ENCODE data around the gene HOXD9. TPM values are rescaled to one million over a fixed set of nuclear protein-coding genes. Genes with fewer than 3 reads are reported as not detected.

The HOXD9 gene
- total RNA-seq, 4 donors from 2014 or later = 0.83 to 3.9 (median 2.3) TPM

GRCh38 chr2:176170602-176171305, 48.2 kb downstream of the HOXD9 start:
- H3K27me3 ChIP-seq = peaks cover 51% of the 10 kb centered on the region
- no peaks in the 10 kb centered on the region for H3K9me3 ChIP-seq
- no peaks in the 10 kb centered on the region for H3K36me3 ChIP-seq
- TF ChIP-seq POLR2A (IDR thresholded peaks at IDR 0.05) = no peak
- no peak for TF ChIP-seq CTCF (IDR thresholded peaks at IDR 0.05)
- H3K27ac ChIP-seq = no peak overlapping the region
- H3K4me1 ChIP-seq = peaks cover 7% of the 10 kb centered on the region in 2 donors
- WGBS, 2 donors = 67 to 79% methylated on average over 1 of the region's 1 CpG
- no peak for DNase-seq
- H3K4me3 ChIP-seq (replicated peaks in 1 of 3) = no peak overlapping the region
- intact Hi-C loops (cut with DNase I) = no loop called here

- no peak overlapping the region for H3K27ac ChIP-seq
- peak; percentile 65 to 73 for DNase-seq
- no peaks in the 10 kb centered on the region for H3K36me3 ChIP-seq
- intact Hi-C loops (cut with DNase I) = no loop called here
- H3K9me3 ChIP-seq = no peaks in the 10 kb centered on the region
- TF ChIP-seq POLR2A (IDR thresholded peaks at IDR 0.05) = no peak
- no peak for TF ChIP-seq CTCF (IDR thresholded peaks at IDR 0.05)
- H3K4me3 ChIP-seq (replicated peaks in 1 of 3) = no peak overlapping the region
- WGBS, 2 donors = 16 to 28% methylated on average over 33 to 34 of the region's 51 CpGs
- peaks cover 58% of the 10 kb centered on the region for H3K27me3 ChIP-seq
- peaks cover 7% of the 10 kb centered on the region in 2 donors for H3K4me1 ChIP-seq
Observed at GRCh38 chr2:176171351-176172006, 49.0 kb downstream of the HOXD9 start.

GRCh38 chr2:176172007-176172894, 49.7 kb downstream of the HOXD9 start:
- H3K27ac ChIP-seq = no peak overlapping the region
- no peaks in the 10 kb centered on the region for H3K9me3 ChIP-seq
- DNase-seq = no peak
- H3K4me3 ChIP-seq (replicated peaks in 1 of 3) = no peak overlapping the region
- intact Hi-C loops (cut with DNase I) = no loop called here
- WGBS, 2 donors = 21 to 38% methylated on average over 33 to 38 of the region's 60 CpGs
- H3K4me1 ChIP-seq = peaks cover 7% of the 10 kb centered on the region in 2 donors
- TF ChIP-seq CTCF (IDR thresholded peaks at IDR 0.05) (no peak), POLR2A (IDR thresholded peaks at IDR 0.05) (no peak)
- peaks cover 59% of the 10 kb centered on the region for H3K27me3 ChIP-seq
- no peaks in the 10 kb centered on the region for H3K36me3 ChIP-seq

- 33 to 42% methylated on average over 14 of the region's 14 CpGs for WGBS, 2 donors
- TF ChIP-seq POLR2A (IDR thresholded peaks at IDR 0.05) = no peak
- no peak for TF ChIP-seq CTCF (IDR thresholded peaks at IDR 0.05)
- Histone ChIP-seq H3K4me1 (peaks cover 10% of the 10 kb centered on the region in 2 donors), H3K36me3 (no peaks in the 10 kb centered on the region), H3K4me3 (replicated peaks in 1 of 3) (no peak overlapping the region), H3K9me3 (no peaks in the 10 kb centered on the region), H3K27me3 (peaks cover 62% of the 10 kb centered on the region), H3K27ac (no peak overlapping the region)
- DNase-seq = no peak
- intact Hi-C loops (cut with DNase I) = no loop called here
Observed at GRCh38 chr2:176172895-176173566, 50.5 kb downstream of the HOXD9 start.
